H9 (cell line): ENCODE results near the gene HDGFL1. TPM values are rescaled to one million over a fixed set of nuclear protein-coding genes. Genes with fewer than 3 reads are reported as not detected.

Experiments used
- DNase-seq: peaks from one replicate; pipeline ENCODE4 v3.0.0-alpha.2; 2017
- H2AFZ ChIP-seq: one replicate; pipeline ENCODE4 v1.6.1; 2013; ENCODE audit warnings: mild to moderate bottlenecking, low read length, control low read depth, moderate library complexity
- H2AK5ac ChIP-seq: 2 replicates; pipeline ENCODE4 v1.6.1; 2013; ENCODE audit warnings: low read length, control low read depth, mixed read lengths; ENCODE audit not compliant: insufficient read length
- H2BK120ac ChIP-seq: one replicate; pipeline ENCODE4 v1.6.1; 2013; ENCODE audit warnings: low read depth, mild to moderate bottlenecking, low read length, control low read depth, inconsistent platforms; ENCODE audit not compliant: poor library complexity, severe bottlenecking
- H2BK12ac ChIP-seq: 2 replicates; pipeline ENCODE4 v1.6.1; 2013; ENCODE audit warnings: low read length, control low read depth, mixed read lengths, low read depth; ENCODE audit not compliant: insufficient read length
- H2BK15ac ChIP-seq: 2 replicates; pipeline ENCODE4 v1.6.1; 2013; ENCODE audit warnings: low read depth, low read length, control low read depth
- H2BK20ac ChIP-seq: one replicate; pipeline ENCODE4 v1.6.1; 2013; ENCODE audit warnings: low read depth, mild to moderate bottlenecking, low read length, control low read depth, inconsistent platforms; ENCODE audit not compliant: poor library complexity, severe bottlenecking
- H2BK5ac ChIP-seq: 2 replicates; pipeline ENCODE4 v1.6.1; 2013; ENCODE audit warnings: low read length, control low read depth, mixed read lengths; ENCODE audit not compliant: insufficient read length
- H3K14ac ChIP-seq: 2 replicates; pipeline ENCODE4 v1.6.1; 2013; ENCODE audit warnings: low read length, control low read depth; ENCODE audit not compliant: insufficient read depth
- H3K18ac ChIP-seq: 2 replicates; pipeline ENCODE4 v1.6.1; 2013; ENCODE audit warnings: low read depth, mild to moderate bottlenecking, mixed read lengths, low read length, control low read depth; ENCODE audit not compliant: insufficient read length
- H3K23ac ChIP-seq: 2 replicates; pipeline ENCODE4 v1.6.1; 2013; ENCODE audit warnings: low read length, control low read depth, mixed read lengths, low read depth; ENCODE audit not compliant: insufficient read length
- H3K23me2 ChIP-seq: 2 replicates; pipeline ENCODE4 v1.6.1; 2013; ENCODE audit warnings: low read depth, mild to moderate bottlenecking, mixed read lengths, low read length, control low read depth; ENCODE audit not compliant: insufficient read length, poor library complexity, severe bottlenecking
- H3K27ac ChIP-seq: 2 replicates; pipeline ENCODE4 v1.5.1; 2013; ENCODE audit warnings: low read length, control low read depth, mixed read lengths, low read depth; ENCODE audit not compliant: insufficient read length
- H3K27me3 ChIP-seq: 2 replicates; pipeline ENCODE4 v1.6.1; 2013; ENCODE audit warnings: low read length, control low read depth, inconsistent platforms; ENCODE audit not compliant: insufficient read depth
- H3K4ac ChIP-seq: 2 replicates; pipeline ENCODE4 v1.6.1; 2013; ENCODE audit warnings: low read depth, mild to moderate bottlenecking, control low read depth, inconsistent platforms, low read length, moderate library complexity
- H3K4me1 ChIP-seq: 2 replicates; pipeline ENCODE4 v1.6.1; 2013; ENCODE audit warnings: low read length, control low read depth, inconsistent platforms; ENCODE audit not compliant: insufficient read depth
- H3K4me2 ChIP-seq: 2 replicates; pipeline ENCODE4 v1.6.1; 2013; ENCODE audit warnings: low read length, control low read depth, mixed read lengths; ENCODE audit not compliant: insufficient read length, insufficient read depth
- H3K56ac ChIP-seq: 2 replicates; pipeline ENCODE4 v1.6.1; 2013; ENCODE audit warnings: low read depth, mild to moderate bottlenecking, mixed read lengths, low read length, control low read depth; ENCODE audit not compliant: insufficient read length
- H3K79me1 ChIP-seq: 2 replicates; pipeline ENCODE4 v1.6.1; 2013; ENCODE audit warnings: low read depth, mild to moderate bottlenecking, moderate library complexity, low read length, control low read depth, inconsistent platforms; ENCODE audit not compliant: insufficient read depth, poor library complexity, severe bottlenecking
- H3K79me2 ChIP-seq: 2 replicates; pipeline ENCODE4 v1.6.1; 2013; ENCODE audit warnings: low read length, control low read depth, inconsistent platforms; ENCODE audit not compliant: insufficient read depth
- H3K9ac ChIP-seq: 2 replicates; pipeline ENCODE4 v1.6.1; 2013; ENCODE audit warnings: low read length, control low read depth, mixed read lengths; ENCODE audit not compliant: insufficient read length; ENCODE audit errors: extremely low read depth
- H3K9me3 ChIP-seq: one replicate; pipeline ENCODE4 v1.6.1; 2013; ENCODE audit warnings: low read depth, low read length, inconsistent platforms; ENCODE audit not compliant: control insufficient read depth
- H3T11ph ChIP-seq: one replicate; pipeline ENCODE4 v1.6.1; 2013; ENCODE audit warnings: mild to moderate bottlenecking, low read length, control low read depth, inconsistent platforms
- H4K20me1 ChIP-seq: one replicate; pipeline ENCODE4 v1.6.1; 2013; ENCODE audit not compliant: control insufficient read depth, insufficient read length, insufficient read depth
- H4K5ac ChIP-seq: 2 replicates; pipeline ENCODE4 v1.6.1; 2013; ENCODE audit warnings: low read depth, mild to moderate bottlenecking, mixed read lengths, low read length, control low read depth; ENCODE audit not compliant: insufficient read length
- H4K8ac ChIP-seq: replicated peaks from 2 replicates; pipeline ENCODE4 v1.6.1; 2013; ENCODE audit warnings: low read length, control low read depth, mixed read lengths, low read depth; ENCODE audit not compliant: insufficient read length
- H4K91ac ChIP-seq: 2 replicates; pipeline ENCODE4 v1.6.1; 2013; ENCODE audit warnings: low read depth, mild to moderate bottlenecking, moderate library complexity, mixed read lengths, low read length, control low read depth; ENCODE audit not compliant: insufficient read length
- H3K27ac Mint-ChIP-seq, 3 experiments: 2 replicates in 2 of 3; 3 replicates in 1 of 3; pipeline ENCODE4 v1.8.0; 2020 to 2021; ENCODE audit warnings: mixed read lengths in 3 of 3, mild to moderate bottlenecking in 1 of 3, moderate library complexity in 1 of 3
- H3K27me3 Mint-ChIP-seq: 2 replicates; pipeline ENCODE4 v1.8.0; 2021; ENCODE audit warnings: low read depth, mild to moderate bottlenecking, moderate library complexity, mixed read lengths
- H3K36me3 Mint-ChIP-seq, 3 experiments: 2 replicates in 2 of 3; 3 replicates in 1 of 3; pipeline ENCODE4 v1.8.0; 2020 to 2021; ENCODE audit warnings: low read depth in 3 of 3, mixed read lengths in 3 of 3; ENCODE audit not compliant: insufficient read depth in 1 of 3
- H3K4me1 Mint-ChIP-seq, 2 experiments: 2 replicates each; pipeline ENCODE4 v1.8.0; 2020; ENCODE audit warnings: mixed read lengths in 2 of 2
- H3K4me3 Mint-ChIP-seq, 2 experiments: 2 replicates in 1 of 2; 3 replicates in 1 of 2; pipeline ENCODE4 v1.8.0; 2020 to 2021; ENCODE audit warnings: mild to moderate bottlenecking in 2 of 2, mixed read lengths in 2 of 2, moderate library complexity in 1 of 2
- H3K9me3 Mint-ChIP-seq, 2 experiments: 2 replicates in 1 of 2; 3 replicates in 1 of 2; pipeline ENCODE4 v1.8.0; 2020; ENCODE audit warnings: mild to moderate bottlenecking in 2 of 2, mixed read lengths in 2 of 2, moderate library complexity in 1 of 2
- WGBS: extraction: QIAGEN DNeasy Blood & Tissue Kit; methylation state at CpG from one replicate; pipeline ENCODE4 v1.1.7; 2013; ENCODE audit warnings: missing lambda C conversion rate, low lambda C conversion rate, mixed read lengths; ENCODE audit not compliant: insufficient read length; ENCODE audit errors: extremely low coverage; 5-methylcytosine and 5-hydroxymethylcytosine counted together
- total RNA-seq: library from RNA; stranded (reverse); gene quantifications from 2 replicates; pipeline ENCODE4 v1.2.1, GENCODE V29; 2021
- TF ChIP-seq, protein P1 (sequence below): fragments of 200-600 bp; sonication (generic); conservative IDR thresholded peaks from 3 replicates; pipeline ENCODE4 v1.8.0; 2021; ENCODE audit warnings: antibody characterized with exemption, mild to moderate bottlenecking

HDGFL1 gene
- total RNA-seq, 1 experiment from 2014 or later: not detected

DNA sequence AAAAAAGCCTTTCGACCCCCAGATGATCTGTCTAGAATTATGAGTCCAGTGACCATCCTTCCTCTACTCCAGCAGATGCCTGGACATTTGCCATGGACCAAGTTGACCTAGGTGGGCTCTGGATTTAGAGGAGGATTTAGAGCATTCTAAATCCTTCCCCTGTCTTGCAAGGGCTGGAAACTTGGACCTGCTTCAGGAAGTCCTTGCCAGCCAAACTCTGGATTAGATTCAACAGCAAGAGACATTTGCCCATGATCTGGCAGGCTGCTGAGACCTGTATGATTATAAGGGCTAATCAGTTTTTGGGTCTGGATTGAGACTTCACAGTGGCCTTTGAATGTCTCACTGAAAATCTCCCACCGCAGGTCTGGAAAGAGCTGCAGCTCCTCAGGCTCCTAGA, 13.1 kb upstream of the HDGFL1 start:
- H4K20me1 ChIP-seq: no peaks in the 10 kb centered on the region
- H3K9me3 ChIP-seq: no peaks in the 10 kb centered on the region
- H3K27ac ChIP-seq: no peak overlapping the region
- no peak overlapping the region for H4K5ac ChIP-seq
- no peak overlapping the region for H2BK15ac ChIP-seq
- no peak overlapping the region for H4K8ac ChIP-seq
- no peak overlapping the region for H3K14ac ChIP-seq
- no peak overlapping the region for H2BK120ac ChIP-seq
- no peaks in the 10 kb centered on the region for H3K79me1 ChIP-seq
- H3K23ac ChIP-seq: no peak overlapping the region
- H2AFZ ChIP-seq: no peak overlapping the region
- H2BK20ac ChIP-seq: no peak overlapping the region
- H3T11ph ChIP-seq: no peak overlapping the region
- no CpG with 5 or more reads among the region's 2 CpGs for WGBS
- H3K56ac ChIP-seq: no peak overlapping the region
- TF ChIP-seq, protein P1, sequence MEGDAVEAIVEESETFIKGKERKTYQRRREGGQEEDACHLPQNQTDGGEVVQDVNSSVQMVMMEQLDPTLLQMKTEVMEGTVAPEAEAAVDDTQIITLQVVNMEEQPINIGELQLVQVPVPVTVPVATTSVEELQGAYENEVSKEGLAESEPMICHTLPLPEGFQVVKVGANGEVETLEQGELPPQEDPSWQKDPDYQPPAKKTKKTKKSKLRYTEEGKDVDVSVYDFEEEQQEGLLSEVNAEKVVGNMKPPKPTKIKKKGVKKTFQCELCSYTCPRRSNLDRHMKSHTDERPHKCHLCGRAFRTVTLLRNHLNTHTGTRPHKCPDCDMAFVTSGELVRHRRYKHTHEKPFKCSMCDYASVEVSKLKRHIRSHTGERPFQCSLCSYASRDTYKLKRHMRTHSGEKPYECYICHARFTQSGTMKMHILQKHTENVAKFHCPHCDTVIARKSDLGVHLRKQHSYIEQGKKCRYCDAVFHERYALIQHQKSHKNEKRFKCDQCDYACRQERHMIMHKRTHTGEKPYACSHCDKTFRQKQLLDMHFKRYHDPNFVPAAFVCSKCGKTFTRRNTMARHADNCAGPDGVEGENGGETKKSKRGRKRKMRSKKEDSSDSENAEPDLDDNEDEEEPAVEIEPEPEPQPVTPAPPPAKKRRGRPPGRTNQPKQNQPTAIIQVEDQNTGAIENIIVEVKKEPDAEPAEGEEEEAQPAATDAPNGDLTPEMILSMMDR: no peak
- no peaks in the 10 kb centered on the region for H3K23me2 ChIP-seq
- DNase-seq: no peak
- H3K9ac ChIP-seq: no peak overlapping the region
- Mint-ChIP-seq H3K36me3 (peaks cover 0 to 8% (median 0%) of the 10 kb centered on the region in 3 experiments; a peak in 1 of 7 replicates), H3K4me1 (no peaks in the 10 kb centered on the region), H3K27me3 (no peaks in the 10 kb centered on the region), H3K27ac (no peak overlapping the region), H3K4me3 (no peak overlapping the region), H3K9me3 (peaks cover 0 to 8% of the 10 kb centered on the region in 2 experiments; a peak in 2 of 5 replicates)
- H4K91ac ChIP-seq: no peak overlapping the region
- no peak overlapping the region for H3K4me2 ChIP-seq
- no peaks in the 10 kb centered on the region for H3K79me2 ChIP-seq
- H2BK5ac ChIP-seq: no peak overlapping the region
- no peak overlapping the region for H2BK12ac ChIP-seq
- H3K4me1 ChIP-seq: no peaks in the 10 kb centered on the region
- H3K18ac ChIP-seq: no peak overlapping the region
- no peak overlapping the region for H3K4ac ChIP-seq
- H3K27me3 ChIP-seq: no peaks in the 10 kb centered on the region
- no peak overlapping the region for H2AK5ac ChIP-seq
